ENCODE results near the gene CREB5.
A peak's percentile ranks its signal among the peaks of the same experiment; 100 is the strongest.

CREB5 gene

GRCh38 chr7:28686418-28686800 is 274.1 kb downstream of the CREB5 start:
- TF ChIP-seq, protein P1, sequence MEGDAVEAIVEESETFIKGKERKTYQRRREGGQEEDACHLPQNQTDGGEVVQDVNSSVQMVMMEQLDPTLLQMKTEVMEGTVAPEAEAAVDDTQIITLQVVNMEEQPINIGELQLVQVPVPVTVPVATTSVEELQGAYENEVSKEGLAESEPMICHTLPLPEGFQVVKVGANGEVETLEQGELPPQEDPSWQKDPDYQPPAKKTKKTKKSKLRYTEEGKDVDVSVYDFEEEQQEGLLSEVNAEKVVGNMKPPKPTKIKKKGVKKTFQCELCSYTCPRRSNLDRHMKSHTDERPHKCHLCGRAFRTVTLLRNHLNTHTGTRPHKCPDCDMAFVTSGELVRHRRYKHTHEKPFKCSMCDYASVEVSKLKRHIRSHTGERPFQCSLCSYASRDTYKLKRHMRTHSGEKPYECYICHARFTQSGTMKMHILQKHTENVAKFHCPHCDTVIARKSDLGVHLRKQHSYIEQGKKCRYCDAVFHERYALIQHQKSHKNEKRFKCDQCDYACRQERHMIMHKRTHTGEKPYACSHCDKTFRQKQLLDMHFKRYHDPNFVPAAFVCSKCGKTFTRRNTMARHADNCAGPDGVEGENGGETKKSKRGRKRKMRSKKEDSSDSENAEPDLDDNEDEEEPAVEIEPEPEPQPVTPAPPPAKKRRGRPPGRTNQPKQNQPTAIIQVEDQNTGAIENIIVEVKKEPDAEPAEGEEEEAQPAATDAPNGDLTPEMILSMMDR (IDR thresholded peaks at IDR 0.05; ENCODE audit: low read depth, low read length): no peak
- peak overlapping the region; percentile 37 to 59 for H3K4me3 ChIP-seq (replicated peaks in 1 of 2; ENCODE audit: low read depth in 2 of 2, low read length in 2 of 2)
- peak; percentile 59 to 83 for DNase-seq (ENCODE audit: low read depth in 2 of 2)

- no peak overlapping the region for H3K4me3 ChIP-seq (replicated peaks in 1 of 2; ENCODE audit: low read depth in 2 of 2, low read length in 2 of 2)
- DNase-seq (ENCODE audit: low read depth in 2 of 2): no peak
- TF ChIP-seq, protein P1 (IDR thresholded peaks at IDR 0.05; ENCODE audit: low read depth, low read length): no peak
These were observed 275.2 kb downstream of the CREB5 start for GRCh38 chr7:28687537-28687936.

- TF ChIP-seq, protein P1 (IDR thresholded peaks at IDR 0.05; ENCODE audit: low read depth, low read length): no peak
- H3K4me3 ChIP-seq (replicated peaks in 1 of 2; ENCODE audit: low read depth in 2 of 2, low read length in 2 of 2): no peak overlapping the region
- no peak for DNase-seq (ENCODE audit: low read depth in 2 of 2)
These were observed 275.9 kb downstream of the CREB5 start for GRCh38 chr7:28688174-28688573.

GRCh38 chr7:28688651-28689050 is 276.3 kb downstream of the CREB5 start:
- H3K4me3 ChIP-seq (replicated peaks in 1 of 2; ENCODE audit: low read depth in 2 of 2, low read length in 2 of 2): no peak overlapping the region
- peak; percentile 63 to 69 for DNase-seq (ENCODE audit: low read depth in 2 of 2)
- TF ChIP-seq, protein P1 (IDR thresholded peaks at IDR 0.05; ENCODE audit: low read depth, low read length): no peak

- DNase-seq (ENCODE audit: low read depth in 2 of 2): no peak
- H3K4me3 ChIP-seq (replicated peaks in 1 of 2; ENCODE audit: low read depth in 2 of 2, low read length in 2 of 2): no peak overlapping the region
- TF ChIP-seq, protein P1 (IDR thresholded peaks at IDR 0.05; ENCODE audit: low read depth, low read length): no peak
These were observed 283.3 kb downstream of the CREB5 start for GRCh38 chr7:28695300-28696295.

DNA sequence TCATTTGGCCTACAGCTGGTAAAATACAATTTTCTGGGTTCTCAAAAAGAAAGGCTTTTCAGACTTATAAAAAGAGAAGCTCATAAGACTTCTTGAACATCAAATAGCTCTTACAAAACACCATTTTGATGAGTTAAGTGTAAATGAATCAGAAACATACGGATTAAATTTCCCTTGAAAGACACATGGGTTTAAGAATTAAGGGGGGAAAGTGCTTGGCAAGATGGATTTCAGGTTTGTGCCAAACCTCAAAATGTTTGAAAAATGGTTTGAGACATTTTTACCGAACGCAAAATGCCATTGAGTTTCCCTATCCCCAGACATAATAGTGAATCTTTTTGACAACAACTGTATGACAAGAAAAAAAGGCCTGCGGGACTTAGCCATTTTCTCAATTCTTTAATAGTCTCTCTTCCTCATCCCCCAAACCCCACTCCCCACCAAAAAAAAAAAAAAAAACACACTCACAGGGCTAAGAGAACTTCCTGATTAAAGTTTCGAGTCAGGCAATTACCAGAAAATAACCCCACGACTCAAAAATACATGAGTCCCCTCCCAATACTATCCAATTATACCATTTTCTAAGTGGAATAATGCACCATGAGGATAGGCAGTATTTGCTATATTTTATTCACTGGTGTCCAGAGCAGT is 285.7 kb downstream of the CREB5 start:
- TF ChIP-seq, protein P1 (IDR thresholded peaks at IDR 0.05; ENCODE audit: low read depth, low read length): no peak
- DNase-seq (ENCODE audit: low read depth in 2 of 2): no peak
- no peak overlapping the region for H3K4me3 ChIP-seq (replicated peaks in 1 of 2; ENCODE audit: low read depth in 2 of 2, low read length in 2 of 2)
